ENCODE measurements around the gene SUGCT.

GRCh38 chr7:40674316-40674715 is 539.5 kb downstream of the SUGCT start:
- TF ChIP-seq CTCF (IDR thresholded peaks at IDR 0.05) (no peak), POLR2A (IDR thresholded peaks at IDR 0.05) (no peak)
